Hippocampal formation (tissue), 2 donors: ENCODE measurements around the gene TXNRD2.
A peak's percentile ranks its signal among the peaks of the same experiment; 100 is the strongest.
"Not testable (repeated sequence)": the region's sequence is repeated elsewhere in the genome, so short reads cannot be mapped to it uniquely, and the experiment has no call there.

Experiments used
- DNase-seq, 2 donors: peaks; one replicate each; lab custom pipeline; 2025; lab: John Stamatoyannopoulos, UW

TXNRD2 gene

DNA sequence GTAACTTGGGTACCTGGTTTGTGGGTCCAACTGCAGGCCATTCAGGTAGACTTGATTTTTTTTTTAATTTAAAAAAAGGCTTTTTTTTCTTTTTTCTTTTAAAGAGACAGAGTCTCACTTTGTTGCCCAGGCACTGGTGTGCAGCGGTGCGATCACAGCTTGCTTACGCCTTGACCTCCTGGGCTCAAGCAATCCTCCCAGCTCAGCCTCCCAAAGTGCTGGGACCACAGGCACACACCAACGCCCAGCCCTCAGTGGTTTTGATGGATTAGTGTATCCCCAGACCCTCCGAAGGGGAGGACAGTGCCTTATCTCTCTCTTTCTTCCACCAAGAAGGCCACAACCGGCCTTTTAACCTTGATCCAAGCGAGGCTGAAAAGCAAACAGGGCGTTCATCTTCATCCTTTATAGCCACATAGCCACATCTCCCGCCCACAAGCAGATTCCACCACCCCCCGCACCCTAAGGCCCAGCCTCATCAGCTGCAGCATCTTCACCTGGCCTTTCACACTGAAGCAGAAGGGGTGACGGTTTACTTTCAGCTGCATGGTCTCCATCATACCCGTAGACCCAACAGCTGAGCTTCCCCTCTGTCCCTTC is 17.6 kb downstream of the TXNRD2 start:
- DNase-seq: no peak

DNA sequence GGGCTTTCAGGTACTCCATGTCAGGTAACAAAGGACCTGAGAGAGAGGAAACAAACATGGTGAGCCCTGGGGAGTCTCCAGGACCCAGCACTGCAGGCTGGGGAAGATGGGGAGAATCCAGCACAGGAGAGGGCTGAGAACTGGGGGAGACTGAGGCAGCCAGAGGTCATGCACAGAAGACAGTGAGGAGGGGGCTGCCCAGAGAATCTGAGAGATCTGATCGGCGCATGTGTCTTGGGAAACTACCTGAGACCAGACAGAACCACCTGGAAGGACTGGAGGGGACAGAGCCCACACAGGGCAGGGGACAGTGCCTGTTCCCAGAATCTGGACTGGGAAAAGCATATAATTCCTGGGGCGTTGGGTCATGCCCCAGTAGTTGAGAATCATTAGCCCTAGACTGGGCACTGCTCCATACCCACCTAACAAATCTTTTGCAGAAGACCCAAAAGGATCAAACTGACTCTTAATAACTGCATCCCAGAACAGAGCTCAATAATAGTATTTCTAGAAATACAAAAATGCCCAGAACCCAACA is 20.0 kb downstream of the TXNRD2 start:
- no peak for DNase-seq

DNA sequence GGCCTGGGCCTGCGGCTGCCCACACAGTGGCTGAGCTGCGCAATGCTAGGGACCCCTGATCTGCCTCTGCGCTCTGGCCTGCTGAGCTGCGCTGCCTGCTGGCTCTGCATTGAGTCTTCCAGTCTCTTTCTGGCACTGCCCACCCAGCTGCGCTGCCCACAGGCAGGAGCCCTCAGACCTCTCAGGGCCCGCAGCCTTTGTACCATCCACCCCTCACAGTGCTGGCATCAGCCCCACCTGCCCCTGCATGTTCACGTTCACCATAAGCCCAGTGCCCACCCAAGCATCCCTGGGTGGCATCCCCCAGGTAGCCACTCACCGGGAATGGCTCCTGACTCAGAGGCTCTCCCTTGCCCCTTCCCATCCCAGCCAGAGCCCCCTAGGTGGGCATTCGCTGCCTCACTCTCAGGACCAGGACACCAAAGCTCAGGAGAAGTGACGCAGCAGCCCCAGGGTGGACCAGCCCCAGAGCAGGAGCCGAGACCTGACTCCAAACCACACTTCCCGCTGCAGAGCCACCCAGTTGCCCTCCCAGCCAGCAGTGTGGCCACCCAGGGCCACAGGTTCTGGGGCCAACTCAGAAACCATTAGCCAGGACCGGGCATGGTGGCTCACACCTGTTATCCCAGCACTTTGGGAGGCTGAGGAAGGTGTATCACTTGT is 21.8 kb downstream of the TXNRD2 start:
- DNase-seq: no peak

DNA sequence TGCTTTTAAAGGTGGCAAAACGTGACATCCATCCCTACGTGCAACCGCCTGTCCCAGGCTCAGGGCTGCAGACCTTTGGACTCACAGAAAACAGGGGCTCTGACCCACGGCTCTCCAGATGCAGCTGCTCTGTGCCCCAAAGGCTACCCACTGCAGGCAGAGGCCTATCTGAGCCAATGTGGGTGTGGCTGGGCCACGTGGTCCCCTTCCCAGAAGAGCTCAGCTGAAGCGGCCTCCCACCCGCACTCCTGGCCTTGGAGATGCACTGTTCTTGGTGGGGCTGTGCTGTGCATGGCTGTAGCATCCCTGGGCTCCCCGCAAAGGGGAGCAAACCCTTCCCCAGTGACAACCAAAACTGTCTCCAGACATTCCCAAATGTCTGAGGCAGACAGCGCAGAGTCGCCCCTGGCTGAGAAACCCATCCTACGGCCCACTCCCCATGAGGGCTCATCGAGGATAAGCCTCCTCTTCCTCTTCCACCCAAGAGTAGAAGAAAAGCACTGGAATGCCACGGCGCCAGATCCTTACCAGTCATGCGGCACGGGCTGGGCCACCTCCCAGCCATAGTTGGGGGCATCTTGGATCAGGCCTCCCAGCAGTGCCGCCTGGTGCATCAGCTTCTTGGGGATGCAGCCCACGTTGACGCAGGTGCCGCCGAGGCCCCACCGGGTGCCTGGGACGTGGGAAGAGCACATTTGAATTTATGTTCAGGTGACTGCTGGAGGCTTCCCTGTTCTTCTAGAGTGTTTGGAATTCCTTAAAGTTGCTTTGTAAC is 23.1 kb downstream of the TXNRD2 start:
- no peak for DNase-seq

DNA sequence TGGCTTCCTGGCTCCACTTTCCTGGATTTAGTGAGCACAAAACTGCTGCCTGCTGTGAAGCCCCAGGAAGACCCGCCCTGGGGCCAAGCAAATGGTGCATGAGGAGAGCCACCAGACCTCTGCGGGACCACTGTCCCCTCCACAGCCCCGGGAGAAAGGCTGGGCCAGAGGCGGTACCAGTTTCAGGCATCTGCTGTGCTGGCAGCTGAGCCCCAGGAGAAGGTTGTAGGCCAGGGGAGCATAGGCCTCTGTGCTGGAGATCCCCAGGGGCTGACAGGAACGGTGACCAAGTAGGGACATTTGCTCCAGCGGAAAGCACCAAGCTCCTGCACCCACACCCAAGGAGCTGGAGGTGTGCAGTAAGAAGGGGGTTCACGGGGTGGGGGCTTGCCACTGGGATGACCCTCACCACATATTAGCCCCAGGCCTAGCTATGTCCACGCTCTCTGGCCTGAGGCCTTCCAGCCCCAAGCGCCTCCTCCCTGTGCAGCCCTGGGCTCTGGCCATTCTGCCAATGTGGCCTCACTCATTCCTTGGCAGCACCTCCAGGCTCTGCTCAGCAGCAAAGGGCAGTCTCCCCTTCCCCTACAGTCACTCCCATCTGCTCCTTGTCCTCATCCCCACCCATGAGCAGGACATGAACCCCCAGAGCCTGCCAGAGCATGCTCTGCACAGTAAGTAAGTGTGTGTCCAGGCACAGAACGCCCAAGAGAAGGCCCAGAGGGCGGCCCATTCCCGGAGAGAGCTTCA is 24.1 kb downstream of the TXNRD2 start:
- no peak for DNase-seq

DNA sequence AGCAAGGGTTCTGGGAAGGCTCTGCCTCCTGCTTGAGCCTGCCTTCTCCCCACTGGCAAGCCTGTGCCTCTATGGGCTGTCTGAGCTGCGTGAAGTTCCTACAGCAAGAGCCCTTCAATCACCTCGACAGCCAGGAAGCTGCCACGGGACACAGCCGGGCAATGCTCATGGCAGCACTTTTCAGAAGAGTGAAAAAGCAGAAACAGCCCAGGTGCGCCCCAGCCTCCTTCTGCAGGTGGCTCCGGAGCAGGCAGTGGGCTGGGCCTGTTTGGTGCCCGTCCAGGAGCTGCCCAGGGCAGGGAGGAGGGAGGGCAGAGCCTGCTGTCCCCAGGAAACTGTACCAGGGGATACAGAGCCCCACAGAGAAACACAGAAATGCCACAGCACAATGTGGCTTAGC is 24.7 kb downstream of the TXNRD2 start:
- no peak for DNase-seq

DNA sequence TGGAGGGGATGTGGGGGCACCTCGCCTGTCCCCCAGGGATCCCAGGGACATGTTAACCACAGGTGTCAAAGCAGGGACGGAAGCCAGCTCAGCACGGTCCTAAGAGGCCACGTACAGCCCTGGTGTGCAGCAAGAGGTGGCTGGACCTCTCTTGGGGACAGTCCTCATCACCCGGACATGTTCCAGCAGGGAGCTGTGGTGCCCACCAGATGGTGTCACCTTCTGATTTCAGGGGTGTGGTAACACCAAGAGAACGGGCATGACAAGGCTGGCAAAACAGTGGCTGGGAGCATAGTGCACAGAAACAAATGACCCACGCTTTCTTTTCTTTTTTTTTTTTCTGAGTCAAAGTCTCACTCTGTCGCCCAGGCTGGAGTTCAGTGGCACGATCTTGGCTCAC is 25.6 kb downstream of the TXNRD2 start:
- DNase-seq: no peak

DNA sequence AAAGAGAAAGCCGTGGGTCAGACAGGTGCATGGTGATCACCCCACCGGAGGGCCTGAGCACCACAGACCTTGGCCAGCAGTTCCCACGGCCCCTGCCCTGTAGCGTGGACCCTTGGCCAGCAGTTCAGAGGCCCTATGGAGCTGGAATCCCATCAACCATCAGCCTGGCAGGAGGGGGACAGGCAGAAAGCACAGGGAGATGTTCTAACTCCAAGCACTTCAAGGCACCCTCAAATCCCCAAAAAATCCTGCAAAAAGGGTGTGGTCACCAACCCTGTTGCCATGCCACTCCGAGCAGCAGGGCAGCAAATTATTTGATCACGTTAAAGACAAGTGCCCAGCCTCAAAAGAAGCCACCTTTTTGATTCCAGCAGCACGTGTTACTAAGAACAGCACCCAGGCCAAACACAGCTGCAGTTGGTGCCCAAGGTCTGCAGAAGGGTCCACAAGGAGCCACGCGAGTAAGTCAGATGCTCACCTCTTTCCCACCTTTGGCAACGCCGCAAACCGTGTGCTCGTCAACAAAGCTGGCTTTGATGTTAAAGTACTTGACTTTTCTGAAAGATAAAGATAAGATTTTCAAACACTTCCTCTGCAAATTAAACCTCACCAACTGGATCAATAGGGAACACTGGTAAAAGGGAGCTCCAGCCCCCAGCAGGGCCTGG is 26.2 kb downstream of the TXNRD2 start:
- DNase-seq: no peak

DNA sequence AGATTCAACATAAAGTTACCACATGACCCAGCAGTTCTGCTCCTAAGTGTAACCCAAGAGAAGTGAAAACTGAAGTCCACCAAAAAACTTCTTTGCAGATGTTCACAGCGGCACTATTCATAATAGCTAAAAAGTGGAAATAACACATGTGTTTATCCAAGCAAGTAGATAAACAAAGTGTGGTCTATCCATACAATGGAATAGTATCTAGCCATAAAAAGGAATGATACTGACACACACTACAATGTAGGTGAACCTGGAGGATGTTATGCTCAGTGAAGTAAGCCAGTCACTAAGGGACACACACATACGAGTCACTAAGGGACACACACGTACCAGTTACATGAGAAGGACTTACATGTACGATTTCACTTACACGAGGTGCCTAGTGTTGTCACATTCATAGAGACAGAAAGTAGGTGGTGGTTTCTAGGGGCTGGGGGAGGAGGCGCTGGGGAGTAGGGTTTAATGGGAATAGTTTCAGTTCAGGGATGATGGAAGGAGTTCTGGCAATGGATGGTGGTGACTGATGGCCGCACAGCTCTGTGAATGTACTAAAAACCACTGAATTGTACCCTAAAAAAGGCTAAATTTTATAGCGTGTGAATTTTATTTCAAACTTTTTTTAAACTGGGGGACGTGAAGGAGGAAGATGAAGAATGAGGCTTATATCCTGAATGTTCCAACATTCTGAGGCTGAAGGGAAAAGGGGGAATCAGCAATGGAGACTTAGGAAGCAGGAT is 27.2 kb downstream of the TXNRD2 start:
- DNase-seq: no peak

DNA sequence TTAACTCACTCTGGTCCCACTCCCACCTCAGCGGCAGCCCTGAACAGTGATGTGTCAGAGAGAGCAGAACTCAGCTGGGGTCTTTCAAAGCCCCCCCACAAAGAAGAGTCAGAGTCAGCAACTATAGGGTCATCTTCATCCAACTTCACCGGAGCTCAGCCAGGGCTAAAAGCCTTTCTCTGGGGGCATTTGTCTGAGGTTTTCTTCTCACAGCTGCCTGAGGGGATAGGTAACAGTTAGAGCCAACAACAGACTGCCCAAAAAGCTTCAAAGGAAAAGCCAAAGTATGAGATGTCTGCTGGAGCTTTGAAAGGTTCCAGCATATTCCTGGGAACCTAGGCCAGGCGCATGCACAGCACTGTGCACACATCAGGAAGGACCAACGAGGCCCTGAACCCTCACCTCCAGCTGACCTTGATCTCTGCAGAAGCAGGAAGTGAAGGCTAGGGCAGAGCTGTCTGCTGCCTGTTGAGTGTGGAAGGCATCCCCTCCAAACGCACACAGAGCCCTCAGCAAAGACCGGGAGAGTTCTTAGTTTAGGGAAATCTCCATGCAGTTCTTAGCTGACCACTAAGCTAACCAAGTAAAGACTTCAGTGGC is 28.2 kb downstream of the TXNRD2 start:
- no peak for DNase-seq

DNA sequence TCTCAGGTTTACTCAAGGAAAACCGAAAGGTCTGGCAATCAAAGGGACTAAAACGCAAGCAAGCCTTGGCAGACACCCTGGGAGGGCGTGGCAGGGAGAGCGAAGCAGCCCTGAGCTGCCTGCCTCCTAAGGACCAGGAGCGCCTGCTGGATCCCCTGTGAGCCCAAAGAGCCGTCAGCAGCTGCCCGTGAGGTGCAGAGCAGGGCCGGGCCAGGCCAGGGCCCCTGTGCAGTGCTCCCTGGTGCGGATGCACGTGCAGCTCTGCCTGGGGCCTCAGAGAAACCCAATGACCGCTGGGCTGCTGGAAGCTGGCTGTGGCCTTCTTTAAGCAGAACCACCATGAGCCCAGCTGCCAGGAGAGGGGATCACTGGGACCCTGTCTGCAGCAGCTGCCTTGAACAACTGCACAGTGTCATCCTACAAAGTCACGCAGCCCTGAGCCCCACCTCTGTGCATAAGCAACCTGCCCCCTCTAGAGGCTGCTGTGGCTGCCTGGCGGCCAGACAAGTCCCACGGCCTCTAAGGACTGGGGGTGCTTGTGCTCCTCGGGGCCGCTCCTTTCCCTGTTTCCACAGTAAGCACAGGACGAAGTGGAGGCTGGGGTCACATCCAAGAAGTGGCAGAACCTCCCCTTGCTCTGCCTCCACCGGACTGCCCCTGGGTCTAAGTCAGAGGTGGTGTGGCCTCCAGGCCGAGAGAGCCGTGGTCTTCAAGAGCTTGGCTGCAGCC is 29.2 kb downstream of the TXNRD2 start:
- no peak for DNase-seq

DNA sequence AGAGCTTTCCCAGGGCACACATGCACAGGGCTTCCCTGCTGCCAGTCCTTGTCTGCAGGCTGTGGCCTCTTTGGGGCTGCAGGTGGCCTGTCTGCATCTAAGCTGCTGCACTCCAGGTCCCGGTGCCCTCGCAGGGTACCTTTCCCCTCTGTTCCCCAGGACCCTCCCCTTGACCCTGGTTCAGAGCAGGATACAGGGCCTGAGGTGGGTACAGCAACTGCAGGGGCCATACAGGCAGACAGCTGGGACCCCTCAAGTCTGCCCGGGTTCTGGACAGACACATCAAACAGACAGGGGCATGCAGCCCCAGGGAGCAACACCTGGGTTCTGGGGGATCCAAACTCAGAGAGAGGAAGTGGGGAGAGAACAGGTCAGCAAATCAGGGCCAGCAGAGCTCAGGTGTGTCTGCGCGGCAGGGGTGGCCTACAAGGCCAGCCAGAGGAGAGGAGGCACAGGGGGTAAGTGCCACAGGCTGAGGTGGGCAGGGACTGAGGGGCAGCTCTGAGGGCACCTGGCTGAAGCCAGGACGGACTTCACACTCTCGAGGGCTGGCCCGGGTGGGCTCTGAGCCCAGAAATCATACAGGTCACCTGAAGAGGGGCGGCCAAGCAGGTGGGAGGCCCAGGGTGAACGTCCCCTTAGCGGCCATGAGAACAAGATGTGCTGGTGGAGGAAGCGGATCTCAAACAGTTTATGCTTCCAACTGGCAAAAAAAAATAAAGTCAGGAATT is 29.9 kb downstream of the TXNRD2 start:
- no peak for DNase-seq

DNA sequence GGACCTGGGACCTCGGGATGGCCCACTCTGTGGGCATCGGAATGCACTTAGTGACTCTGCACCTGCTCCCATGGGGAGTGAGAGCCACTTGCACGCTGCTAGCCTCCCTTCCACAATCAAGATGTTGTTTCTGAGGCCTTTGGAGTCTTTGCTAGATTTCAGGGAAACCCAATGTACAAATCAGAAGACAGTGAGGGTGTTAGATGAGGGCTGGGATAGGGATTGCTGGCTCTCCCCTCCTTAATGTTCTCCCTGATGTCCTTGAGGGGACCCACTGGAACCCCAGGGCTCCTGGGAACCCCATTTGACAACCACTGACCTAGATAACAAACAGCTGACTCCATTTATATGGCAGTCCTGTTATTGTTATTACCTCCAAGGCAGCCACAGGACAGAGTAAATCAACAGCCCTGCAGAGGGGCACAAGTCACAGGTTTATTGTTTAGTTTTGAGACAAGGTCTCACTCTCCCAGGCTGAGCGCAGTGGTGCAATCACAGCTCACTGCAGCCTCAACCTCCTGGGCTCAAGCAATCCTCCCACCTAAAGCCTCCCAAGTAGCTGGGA is 31.4 kb downstream of the TXNRD2 start:
- DNase-seq: no peak

DNA sequence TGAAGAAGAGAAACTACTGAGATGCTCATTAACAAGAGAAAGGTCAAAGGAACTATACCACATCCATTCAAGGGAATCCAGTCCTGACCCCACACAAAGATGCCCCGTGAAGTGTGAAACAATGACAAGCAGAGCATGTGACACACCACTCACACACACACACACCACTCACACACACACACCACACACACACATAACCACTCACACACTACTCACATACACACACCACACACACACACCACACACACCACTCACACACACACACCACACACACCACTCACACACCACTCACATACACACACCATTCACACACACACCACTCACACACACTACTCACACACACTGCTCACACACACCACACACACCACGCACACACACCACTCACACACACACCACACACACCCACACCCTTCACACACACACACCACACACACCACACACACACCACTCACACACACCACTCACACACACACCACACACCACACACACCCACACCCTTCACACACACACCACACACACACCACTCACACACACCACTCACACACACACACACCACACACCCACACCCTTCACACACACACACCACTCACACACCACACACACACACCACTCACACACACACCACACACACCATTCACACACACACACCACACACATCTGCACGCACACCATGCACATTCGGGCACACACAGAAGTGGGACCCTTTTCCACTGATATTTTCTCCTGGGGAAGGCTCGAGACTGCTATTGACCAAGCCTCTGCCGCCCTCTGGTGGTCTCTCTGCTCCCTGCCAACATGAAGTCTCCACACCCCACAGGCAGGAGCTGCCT is 32.1 kb downstream of the TXNRD2 start:
- DNase-seq: peak; percentile 46 to 70

DNA sequence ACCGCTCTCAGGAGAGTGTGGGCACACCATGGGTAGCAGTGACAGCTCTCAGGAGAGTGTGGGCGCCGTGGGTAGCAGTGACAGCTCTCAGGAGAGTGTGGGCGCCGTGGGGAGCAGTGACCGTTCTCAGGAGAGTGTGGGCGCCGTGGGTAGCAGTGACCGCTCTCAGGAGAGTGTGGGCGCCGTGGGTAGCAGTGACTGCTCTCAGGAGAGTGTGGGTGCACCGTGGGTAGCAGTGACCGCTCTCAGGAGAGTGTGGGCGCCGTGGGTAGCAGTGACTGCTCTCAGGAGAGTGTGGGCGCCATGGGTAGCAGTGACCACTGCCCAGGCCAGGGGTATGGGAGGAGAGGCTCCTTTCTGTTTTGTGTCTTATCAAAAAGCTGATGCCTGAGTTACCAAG is 33.7 kb downstream of the TXNRD2 start:
- not testable (repeated sequence) for DNase-seq

DNA sequence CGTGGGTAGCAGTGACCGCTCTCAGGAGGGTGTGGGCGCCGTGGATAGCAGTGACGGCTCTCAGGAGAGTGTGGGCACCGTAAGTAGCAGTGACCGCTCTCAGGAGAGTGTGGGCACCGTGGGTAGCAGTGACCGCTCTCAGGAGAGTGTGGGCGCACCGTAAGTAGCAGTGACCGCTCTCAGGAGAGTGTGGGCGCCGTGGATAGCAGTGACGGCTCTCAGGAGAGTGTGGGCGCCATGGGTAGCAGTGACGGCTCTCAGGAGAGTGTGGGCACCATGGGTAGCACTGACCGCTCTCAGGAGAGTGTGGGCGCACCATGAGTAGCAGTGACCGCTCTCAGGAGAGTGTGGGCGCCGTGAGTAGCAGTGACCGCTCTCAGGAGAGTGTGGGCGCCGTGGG is 34.8 kb downstream of the TXNRD2 start:
- DNase-seq: not testable (repeated sequence)

DNA sequence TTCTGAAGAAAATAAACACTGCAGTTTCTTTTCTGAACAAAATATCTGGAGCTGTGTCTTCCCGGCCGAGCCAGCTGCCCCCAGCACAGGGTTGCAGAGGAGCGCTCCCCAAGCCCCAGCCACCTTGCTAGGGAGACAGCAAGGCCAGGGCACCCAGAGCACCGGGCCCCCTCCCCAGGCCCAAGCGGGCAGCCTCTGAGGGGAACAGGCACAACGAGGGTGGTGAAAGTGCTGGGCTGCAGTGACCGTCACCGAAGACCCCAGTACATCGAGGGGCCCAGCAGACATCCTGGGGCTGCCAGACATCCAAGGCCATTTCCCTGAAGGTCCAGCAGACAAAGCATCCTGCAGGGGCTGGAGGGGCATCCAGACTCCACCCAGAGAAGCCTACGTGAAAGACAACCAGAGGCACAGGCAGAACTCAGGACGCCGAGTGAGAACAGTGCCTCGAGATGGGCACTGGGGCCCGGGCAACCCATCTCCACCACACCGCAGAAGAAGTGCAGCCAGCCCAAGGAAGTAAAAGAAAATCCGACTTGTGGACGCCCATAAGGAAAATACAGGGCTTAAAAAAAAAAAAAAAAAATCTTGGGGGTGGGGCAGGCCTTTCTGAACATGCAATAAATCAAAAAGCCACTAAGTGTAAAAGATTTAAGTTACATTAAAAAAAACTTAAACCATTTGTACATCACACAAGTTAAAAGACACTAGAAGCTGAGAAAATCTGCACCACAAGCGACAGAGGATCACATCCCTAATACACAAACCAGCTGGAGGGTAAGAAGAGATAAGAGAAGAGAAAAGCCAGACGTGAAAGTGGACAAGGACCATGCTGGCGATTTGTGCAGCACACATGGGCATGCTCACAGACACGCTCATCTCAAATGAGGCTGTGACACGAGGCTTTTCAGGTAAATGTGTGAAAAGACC is 36.0 kb downstream of the TXNRD2 start:
- DNase-seq: no peak
